Dedifferentiated amniotic fluid mesenchymal stem cell (primary cell): ENCODE measurements around the gene RECQL5.

ENCODE experiments used
- DNase-seq: peaks from one replicate; pipeline ENCODE4 v3.0.0-alpha.2; 2016; ENCODE audit errors: extremely low spot score

The RECQL5 gene

DNA sequence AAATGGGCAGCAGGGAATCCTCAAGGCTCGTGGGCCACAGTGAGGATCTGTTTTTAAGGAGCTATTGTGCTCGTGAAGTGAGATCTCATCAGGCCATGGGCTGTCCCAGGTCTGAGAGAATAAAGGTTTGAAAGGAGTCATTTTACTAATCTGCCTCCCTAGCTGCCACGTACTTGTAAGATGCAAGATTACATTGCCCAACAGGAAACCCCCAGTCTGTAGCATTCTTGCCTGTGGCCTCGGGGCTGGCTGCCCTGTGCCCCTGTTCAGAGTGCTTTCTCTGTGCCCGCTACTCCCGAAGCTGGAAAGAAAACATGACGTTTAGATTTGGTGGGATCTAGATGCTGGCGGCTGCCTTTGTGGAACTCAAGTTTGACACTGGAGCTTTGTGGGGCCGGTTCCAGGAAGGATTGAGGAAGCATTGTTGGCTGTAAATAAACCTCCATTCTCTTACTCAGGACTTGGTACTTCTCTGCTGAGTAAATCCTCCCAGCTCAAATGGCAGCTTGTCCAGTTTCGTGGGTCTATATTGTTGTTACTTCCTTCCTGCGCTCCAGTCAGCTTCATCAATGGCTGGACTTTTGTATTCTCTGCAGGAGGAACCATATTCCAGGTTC lies 21.4 kb upstream of the RECQL5 start:
- DNase-seq: peak; percentile 36

DNA sequence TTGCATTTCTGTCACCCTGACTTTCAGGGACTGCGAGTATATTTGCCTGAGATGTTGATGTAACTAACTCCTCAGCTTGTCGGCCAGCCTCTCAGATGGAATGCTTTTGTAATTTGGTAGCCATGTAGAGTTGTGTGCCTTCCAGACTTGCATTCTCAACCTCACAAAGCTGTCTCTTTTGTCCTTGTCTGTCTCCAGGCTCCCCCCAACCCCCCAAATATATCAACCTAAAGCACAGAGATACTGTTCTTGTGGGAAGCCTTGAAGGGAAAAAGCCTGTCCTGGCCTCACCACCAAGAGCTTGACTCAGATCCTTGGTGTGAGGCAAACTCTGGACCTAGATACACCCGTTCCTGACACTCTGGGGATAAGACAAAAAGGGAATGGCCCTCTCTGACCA lies 18.5 kb upstream of the RECQL5 start:
- peak; percentile 40 for DNase-seq

DNA sequence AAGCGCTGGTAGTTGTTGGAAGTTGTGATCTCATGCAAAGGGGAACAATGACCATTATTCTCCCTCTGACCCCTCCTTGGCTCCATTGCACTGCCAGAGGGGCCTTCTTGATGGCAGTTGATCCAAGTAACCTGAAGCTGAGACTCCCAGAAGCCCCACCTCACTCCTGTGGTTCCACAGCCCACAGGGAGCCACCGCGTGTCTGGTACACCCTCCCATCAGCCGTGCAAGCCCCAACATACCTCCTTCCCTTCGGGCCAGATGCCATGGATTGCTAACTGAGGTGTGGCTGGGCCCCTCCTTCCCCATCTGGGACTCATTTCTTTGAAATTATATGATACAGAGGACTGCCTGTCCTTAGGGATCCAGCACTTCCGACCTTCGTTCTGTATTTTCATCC lies 18.0 kb upstream of the RECQL5 start:
- DNase-seq: peak; percentile 60

DNA sequence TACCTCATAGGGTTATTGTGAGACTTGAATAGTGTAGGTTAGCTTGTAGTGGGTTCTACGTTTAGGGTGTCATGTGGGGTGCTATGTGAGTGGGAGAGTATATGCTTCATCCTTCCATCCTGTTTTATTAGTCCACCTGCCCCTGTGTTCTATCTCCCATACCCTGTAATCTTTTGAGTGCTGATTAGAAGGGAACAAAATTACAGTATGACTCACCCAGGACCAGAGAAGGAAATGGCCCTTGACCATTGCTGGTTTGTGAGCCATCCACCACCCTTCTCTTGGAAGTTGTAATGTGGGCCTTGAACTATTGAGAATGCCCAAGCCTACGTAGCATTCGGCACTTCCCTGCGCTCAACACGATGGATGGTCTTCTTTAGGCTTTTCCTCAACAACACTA lies 17.3 kb upstream of the RECQL5 start:
- no peak for DNase-seq

DNA sequence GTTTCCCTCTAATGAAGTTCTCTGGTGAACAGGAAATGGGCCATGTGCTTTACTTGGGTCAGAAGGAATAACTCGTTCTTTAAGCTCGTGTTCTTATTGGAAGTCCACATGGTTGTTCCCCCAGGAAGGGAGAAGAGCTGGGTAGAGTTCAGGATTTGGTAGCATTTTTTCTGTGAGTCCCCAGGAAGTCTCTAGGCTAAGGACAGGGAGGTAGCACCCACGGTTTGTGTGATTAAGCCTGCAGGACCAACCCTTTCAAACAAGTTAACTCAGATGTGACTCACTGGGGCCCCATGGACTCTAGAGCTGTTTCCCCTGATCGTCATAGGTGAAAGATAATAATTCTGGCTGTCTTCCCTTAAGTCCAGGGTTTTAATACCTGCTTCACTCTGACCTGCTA lies 16.6 kb upstream of the RECQL5 start:
- DNase-seq: no peak

DNA sequence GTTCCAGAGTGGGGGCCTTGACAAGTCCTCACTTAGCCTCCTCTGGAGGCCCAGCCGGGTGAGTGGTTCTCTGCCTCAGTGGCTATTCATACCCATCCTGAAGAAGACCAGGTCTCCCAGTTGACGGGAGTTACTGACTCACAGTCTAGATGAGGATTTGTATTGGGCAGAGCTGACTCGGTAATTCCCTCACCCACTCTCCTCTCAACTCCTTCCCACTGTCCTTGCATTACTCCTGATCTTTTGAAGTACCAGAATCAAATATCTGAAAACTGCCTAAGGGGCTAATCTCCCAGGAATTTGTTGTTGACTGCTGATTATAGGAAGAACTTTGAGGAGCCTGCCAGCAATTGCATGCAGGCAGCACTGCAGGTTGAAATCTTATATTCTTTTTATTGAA lies 14.3 kb upstream of the RECQL5 start:
- peak; percentile 40 for DNase-seq

DNA sequence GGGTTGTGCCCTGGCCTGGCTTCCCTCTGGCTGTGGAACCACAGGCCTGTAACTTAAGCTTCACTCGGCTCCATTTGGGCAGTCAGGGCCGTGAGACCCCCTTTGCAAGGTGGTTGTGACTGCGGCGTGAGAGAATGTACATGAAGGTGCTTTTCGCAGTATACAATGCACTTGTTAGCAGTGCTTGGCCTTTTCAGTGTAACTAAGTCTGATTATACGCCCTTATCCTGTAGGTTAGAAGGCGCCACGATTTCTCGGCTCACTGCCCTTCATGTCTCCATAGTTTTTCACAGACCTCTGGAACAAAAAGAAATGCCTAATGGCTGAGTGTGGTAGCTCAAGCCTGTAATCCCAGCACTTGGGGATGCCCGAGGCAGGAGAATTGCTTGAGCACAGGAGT lies 13.5 kb upstream of the RECQL5 start:
- no peak for DNase-seq

DNA sequence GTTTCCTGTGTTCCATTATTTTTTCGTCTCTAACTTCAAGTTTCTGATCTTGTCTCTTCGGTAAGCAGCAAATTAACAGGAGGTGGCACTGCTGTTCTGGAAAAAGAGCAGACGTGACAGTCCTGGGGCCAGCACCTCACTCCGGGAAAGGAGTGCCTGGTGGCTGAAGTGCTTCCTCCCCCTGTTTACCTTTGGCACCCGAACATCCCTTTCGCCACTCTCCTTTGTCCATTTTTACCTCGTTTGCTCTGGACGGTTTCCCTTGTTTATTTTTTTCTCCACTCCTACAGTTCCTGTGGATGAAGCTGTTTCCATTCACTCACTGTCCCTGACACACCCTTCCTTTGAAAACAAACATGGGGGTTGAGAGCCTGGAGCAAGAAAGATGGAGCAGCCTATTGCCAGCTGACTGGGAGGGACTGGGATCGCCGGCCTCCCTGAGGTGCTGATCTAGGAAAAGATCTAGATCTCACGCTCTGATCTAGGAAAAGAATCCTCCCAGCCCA lies 12.8 kb upstream of the RECQL5 start:
- DNase-seq: no peak

DNA sequence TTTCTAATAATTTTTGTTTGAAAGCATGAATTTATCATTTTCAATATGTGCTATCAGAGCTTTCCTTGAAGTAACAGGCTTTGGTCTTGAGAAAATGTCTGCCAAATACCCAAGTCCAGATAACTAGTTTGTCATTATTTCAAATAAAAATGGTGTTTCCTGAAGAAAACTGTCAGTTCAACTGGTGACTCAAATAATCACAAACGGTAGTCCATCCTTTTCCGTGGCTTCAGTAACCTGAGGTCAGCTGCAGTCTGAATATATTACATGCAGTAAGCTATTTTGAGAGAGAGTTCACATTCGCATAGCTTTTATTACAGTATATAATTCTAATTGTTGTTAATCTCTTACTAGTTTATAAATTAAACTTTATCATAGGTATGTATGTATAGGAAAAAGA lies 9.5 kb upstream of the RECQL5 start:
- DNase-seq: no peak

DNA sequence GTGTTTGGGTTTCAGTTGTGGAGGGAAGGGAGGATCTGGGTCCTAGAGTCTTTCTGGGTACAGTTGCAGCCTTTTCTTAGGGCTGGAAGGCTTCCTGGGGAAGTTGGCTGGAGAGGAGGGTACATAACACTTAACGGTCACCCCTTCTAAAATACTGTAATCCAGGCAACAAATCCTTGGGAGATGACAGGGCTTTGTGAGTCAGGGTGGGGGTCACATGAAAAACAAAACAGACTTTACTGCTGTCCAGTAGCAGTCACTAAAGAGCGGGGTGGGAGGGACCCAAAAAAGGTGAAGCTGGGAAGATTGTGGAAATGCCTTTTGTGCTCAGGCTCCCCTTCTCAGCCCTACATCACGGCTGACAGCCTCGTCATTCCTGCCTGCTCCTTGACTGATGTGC lies 6.5 kb upstream of the RECQL5 start:
- no peak for DNase-seq

DNA sequence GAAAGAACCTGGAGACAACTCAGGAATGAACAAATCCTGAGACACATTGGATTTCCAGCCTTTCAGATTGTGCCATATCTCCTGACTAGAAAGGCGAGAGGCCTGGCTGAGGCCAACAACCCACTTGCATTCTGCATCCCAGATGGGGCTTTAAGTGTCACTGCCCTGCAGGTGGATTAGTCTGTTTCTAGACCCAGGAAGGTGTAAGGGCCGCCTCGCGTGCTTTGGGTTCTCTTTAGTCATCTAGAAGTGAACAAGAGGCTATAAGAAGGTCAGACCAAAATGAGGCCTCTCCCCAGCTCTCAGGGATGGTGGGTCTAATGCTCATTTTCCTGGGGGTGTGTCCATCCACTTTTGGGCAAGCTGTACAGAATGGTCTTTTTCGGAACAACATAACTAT lies 5.1 kb upstream of the RECQL5 start:
- DNase-seq: no peak

DNA sequence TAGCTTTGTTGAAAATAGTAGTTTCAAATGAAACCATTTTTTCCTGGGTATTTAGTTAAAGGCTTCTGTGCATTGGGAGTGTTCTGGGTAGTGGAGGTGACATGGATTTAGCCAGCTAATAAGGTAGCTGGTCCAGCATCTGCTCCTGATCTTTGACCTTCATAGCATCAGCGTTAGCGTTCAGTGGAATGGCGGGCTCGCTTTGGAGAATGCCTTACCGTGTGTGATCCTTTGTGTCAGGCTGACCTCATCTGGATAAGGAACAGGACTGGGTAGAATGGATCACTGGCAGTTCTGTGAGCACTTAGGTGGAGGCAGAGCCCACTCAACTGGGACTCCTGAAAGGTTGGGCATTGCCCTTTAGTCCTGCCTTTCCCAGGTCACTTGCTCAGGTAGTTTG lies 3.9 kb upstream of the RECQL5 start:
- DNase-seq: no peak

DNA sequence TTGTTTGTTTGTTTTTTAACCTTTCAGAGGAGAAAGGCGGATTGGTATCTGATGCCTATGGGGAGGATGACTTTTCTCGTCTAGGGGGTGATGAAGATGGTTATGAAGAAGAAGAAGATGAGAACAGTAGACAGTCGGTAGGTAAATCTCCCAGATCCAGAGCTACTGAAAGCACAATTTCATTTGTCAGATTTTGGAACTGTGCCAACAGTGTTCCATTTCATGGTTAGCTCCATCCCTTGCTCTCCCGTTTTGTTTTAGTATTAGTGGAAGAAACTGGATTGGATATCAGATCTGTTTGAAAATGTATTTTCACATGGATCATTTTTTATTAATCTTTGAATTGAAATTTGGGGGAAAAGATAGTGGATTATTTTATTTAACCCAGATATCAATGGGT lies 1.5 kb upstream of the RECQL5 start:
- DNase-seq: no peak

DNA sequence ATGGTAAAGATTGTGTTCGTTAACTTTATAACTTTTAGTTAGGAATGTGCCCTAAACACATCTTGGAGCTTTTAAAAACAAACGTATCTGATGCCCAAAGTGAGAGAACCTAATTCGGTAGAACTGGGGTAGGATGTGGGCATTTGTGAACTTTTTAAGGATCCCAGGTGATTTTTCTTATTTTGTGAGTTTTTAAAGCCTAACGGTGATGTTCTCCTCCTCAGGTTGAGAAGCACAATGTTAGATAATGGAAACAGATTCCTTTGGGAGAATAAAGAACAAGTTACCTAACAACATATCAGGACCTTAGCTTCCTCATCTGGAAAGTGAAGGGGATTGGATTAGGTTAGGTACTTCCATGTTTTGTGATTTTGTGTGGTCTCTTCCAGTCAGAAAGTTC lies 871 bp upstream of the RECQL5 start:
- no peak for DNase-seq

DNA sequence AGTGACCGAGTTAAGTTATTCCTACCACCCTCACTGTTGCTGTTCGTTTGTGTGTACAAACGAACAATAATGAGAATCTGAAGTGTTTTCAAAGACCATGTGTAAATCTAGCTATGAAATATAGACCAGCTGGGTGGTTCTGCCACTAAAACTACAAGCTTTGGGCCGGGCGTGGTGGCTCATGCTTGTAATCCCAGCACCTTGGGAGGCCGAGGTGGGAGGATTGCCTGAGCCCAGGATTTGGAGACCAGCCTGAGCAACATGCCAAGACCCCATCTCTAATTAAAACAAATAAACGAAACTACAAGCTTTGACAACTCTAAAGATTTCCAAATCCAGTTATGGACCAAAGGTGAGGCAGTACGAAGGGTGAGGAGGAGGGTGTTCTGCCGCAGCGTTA lies 973 bp downstream of the RECQL5 start:
- DNase-seq: no peak

DNA sequence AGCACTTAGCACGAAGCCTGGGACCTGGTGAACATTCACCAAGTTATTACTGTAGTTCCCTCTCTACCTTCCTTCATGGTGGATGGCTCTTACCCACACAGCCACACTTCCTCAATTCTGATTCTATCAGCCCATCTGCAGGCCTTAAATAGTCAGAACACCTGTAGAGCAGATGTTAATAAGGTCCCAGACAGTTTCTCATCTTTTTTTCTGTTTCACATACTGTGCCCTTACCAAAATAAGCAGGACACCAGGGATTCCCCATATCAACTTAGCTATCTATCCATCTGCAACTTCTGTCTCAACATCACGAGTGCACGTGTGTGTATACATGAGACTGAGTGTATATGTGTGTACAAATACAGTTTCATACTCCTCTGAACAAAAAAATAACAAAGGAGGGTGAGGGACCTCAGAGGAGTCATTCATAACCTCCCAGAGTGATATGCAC lies 2.8 kb downstream of the RECQL5 start:
- DNase-seq: no peak

DNA sequence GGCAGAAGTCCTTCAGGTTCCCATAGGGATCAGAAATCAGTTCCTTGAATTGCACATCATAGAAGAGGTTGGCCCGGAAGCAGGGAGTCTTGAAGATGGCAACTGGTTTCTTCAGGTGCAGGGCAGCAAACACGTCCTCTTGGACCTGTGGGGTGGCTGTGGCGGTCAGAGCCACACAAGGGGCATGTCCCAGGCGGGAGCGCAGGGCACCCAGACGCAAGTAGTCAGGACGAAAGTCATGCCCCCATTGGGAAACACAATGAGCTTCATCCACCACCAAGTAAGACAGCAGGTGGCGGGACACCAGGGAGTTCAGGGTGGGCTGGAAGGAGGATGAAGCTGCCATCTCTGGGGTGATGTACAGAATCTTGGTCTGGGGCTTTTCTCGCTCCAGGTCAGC lies 4.4 kb downstream of the RECQL5 start:
- DNase-seq: no peak

DNA sequence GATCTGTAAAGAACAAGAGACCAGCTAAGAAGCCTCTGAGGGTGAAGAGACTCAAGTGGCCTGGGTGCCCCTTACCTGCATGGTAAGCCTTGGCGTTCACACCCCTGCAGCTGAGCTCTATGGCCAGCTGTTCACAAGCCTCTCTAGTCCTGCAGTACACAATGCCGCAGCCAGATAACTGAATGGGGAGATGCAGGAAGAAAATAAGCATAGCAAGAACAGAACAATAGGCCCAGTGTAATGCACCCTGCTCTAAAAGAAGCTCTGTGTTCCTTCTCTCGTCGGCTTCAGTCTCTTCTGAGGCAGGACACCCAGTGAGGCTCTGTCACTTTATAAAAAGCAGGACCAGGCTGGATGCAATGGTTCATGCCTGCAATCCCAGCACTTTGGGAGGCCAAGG lies 5.4 kb downstream of the RECQL5 start:
- DNase-seq: no peak

DNA sequence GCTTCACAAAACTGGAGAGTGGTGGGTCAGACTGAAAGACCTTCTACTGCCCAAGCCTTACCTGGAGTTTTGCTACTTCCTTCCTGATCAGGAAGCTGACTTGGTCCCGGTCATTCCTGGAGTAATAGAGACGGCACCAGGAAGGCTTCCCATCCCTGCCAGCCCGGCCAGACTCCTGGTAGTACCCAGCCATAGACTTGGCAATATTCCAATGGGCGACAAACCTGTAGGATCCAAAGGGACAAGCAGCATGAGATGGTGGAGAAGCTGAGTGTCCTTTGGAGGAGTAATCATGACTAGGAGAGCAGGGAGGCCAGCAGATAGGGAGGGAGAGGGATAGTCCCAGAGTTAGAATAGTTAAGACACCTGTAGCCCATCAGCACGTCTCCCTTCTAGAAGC lies 8.7 kb downstream of the RECQL5 start:
- DNase-seq: no peak

DNA sequence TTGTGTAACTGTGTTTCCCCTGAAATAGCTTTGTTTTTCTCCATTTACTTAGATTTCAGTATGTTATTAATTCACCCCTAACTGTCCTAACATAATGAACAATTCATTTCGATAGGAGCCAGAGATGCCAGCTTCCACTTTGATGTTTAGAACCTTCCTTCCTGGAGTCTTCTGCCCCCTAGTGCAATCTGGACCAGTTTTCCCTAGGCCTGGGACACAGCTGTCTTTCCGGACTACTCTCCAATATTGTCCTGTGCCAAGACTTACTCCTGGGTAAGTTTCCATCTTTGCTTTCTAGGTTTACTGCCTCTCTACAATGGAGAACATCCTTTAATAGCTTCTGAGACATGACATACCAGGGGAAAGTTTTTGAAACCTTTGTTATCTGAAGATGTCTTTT lies 12.8 kb downstream of the RECQL5 start:
- DNase-seq: no peak

DNA sequence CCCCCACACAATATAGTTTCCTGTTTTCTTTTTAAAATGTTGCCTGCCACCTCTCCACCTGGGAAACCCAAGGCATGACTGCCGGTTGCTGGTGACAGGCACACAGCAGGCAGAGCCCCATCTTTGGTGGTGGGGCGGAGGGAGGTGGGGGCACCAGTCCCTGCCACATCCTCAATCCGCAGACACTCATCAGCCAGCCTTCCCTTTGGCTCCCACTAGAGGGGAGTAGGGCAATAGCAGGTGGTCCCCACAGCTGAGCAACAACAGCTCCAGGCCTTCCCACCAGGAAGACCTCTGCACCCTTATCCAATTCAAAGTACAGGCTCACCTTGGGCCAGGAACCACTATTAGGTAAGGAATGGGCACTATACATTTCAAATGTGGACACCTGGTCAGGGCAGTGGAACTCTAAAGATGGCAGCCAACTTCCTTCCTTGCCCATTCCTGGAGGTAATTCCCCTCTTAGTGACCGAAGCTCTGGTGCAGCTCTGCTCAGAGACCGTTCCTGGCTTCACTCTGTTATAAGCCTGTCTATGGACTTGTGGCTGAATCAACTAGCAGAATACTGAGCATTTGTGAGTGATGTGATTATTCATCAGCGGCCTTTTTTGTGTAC lies 13.9 kb downstream of the RECQL5 start:
- DNase-seq: no peak

DNA sequence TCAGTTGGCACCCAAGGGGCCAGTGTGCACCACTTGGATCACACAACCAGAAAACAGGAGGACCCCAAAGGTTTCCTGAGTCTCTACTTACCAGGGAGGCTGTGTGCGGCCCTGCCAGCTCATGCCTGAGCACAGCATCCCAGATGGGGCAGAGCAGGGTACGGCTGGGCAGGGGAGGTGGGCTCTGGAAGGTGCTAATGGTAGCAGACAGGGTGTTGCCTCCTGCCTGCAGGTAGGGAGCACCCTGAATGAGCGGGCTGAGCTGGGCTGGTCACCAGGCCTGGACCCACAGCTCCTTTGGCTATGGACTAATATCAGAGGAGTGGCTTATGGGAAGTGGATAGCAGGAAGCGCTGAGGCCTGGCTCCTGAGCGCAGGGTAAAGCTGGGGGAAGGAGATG lies 14.6 kb downstream of the RECQL5 start:
- DNase-seq: no peak

DNA sequence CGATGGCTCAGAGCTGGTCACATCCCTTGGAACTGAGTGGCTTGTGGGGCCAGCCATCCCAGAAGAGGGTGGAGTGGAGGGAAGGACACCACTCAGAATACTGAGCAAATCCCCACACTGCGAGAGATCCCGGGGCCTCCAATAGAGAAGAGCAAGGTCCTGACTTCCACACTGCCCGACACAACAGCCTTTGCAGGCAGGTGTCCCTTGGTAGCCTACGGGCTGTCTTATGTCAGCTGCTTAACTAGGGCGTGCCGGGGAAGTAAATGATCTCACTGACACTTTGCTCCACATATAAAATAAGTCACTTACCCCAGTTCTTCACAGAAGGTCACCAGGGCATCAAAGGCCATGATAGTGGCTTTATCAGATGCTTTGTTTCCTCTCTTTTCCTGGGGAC lies 16.1 kb downstream of the RECQL5 start:
- DNase-seq: no peak

DNA sequence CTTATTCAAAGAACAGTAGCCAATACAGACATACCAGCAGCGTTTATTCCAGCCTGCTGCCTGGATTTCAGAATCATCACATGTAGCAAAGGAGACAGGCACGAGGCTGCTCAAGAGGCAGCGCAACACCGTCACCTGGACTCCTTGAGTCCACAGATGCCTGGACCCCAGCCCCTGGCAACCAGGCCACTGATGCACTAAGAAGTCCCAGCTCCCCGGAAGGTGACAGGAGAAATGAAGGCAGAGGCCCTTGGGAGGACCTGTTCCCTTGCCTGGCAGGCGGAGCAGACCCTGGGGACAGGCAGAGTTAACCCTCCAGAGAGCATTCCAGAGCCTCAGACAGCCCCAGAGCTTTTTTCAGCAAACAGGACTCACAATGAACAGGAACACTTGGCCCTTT lies 17.3 kb downstream of the RECQL5 start:
- no peak for DNase-seq
